HG03280 (cell line): ENCODE measurements around the gene IZUMO4.

Experiments
- ATAC-seq: cut with Tn5 transposase; IDR thresholded peaks from one replicate; pipeline ENCODE4 v1.9.1; 2021; ENCODE audit warnings: mild to moderate bottlenecking, moderate library complexity; ENCODE audit not compliant: unreplicated experiment

IZUMO4 gene, protein sequence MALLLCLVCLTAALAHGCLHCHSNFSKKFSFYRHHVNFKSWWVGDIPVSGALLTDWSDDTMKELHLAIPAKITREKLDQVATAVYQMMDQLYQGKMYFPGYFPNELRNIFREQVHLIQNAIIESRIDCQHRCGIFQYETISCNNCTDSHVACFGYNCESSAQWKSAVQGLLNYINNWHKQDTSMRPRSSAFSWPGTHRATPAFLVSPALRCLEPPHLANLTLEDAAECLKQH

DNA sequence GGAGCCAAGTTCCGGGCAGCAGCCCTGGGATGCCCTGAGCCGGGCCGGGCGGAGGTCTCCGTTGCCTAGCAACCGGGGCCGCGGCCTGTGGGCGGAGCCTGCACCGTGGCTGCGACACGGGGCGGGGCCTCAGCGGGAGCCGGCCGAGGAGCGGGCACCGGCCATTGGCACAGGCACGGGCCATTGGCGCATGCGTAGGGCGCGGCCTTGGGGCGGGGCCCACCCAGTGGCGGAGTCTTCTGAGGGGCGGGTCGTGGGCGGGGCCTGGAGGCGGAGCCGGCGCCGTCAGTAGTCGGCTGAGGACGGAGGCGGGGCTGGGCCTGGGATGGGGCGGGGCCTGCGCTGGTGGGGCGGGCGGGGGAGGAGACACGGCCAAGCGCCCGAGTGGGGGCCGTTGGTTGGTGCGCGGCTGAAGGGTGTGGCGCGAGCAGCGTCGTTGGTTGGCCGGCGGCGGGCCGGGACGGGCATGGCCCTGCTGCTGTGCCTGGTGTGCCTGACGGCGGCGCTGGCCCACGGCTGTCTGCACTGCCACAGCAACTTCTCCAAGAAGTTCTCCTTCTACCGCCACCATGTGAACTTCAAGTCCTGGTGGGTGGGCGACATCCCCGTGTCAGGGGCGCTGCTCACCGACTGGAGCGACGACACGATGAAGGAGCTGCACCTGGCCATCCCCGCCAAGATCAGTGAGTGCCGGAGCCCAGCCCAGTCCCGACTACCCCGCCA, at the start of gene IZUMO4:
Gene IZUMO4 (plus strand): TSS at position 436 of the 723 bp plus-strand sequence. CDS start 31 bp downstream, at position 467.
- peak; percentile 68 for ATAC-seq

- no peak for ATAC-seq
These were observed 49.7 kb upstream of the IZUMO4 start for GRCh38 chr19:2047076-2047448.

GRCh38 chr19:2047449-2048103, 49.1 kb upstream of the IZUMO4 start:
- ATAC-seq = no peak

DNA sequence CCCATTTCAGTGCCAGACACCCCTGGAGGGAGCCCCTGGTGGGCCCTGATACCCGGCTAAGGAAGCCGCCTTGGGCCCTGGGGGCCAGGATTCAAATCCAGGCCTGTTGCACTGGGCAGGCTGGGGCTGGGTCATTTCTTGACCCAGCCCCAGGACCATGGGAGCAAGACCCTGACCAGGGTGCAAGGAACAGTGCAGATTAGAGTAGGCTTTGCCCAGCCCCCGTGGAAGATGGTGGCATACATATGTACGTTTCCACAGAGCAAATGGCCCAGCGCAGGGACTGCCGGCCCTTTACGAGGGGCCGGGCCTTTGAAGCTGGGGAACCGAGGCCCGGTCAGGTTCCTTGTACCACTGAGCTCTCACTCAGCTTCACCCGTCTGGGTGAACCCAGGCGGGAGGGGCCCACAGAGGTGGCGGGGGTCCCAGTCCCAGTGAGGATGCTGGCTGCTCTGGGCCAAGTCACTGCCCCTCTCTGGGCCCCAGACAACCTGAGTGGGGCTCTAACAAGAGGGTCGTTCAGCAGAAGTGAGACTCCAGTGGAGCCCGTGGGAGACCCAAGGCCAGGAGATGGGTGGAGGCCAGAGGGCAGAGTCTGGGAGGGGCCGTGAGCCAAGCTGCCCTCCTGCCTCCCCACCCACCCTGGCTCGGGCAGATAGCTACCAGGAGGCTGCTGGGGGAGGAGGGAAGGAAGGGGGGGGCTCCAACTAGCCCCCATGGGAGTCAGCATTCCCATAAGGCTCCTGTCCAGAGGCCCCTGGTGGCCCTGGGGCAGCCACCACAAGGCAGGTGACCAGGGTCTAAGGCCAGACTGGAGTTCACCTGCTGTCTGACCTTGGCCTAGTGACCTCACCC, 48.4 kb upstream of the IZUMO4 start:
- no peak for ATAC-seq

DNA sequence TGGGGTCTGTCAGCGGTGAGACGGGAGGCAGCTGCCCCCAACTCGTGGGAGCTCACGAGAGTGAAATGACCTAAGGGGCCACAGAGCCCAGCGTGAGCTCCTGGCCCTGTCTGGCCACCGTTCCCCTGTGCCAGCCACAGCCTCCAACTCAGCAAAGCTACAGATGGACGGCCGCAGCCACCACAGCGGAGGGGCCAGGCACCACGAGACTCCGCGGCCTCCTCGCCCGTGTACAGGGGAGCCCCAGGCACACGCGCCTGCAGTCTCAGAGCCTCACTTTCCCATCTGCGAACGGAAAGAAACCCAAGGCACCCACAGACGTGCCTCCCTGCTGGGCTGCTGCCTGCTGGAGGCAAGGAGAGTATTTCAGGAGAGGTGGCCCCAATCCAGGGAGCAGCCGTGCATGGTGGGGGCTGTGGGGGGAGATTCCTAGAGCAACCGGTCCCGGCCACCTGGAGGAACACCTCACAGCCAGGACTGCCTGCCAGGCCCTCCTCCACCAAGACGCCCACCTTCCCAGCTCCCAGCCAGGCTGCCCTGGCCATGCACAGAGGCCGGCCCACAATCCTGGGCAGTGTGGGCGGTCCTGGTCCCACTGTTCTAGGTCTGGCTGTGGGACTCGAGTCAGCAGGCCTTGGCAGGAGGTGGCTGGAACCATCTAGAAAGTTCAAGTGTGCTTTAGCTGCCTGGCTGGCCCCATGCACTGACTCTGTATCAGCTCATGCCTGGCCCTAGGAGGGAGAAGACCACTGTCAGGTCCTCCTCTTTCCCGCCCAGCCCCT, 47.6 kb upstream of the IZUMO4 start:
- no peak for ATAC-seq

DNA sequence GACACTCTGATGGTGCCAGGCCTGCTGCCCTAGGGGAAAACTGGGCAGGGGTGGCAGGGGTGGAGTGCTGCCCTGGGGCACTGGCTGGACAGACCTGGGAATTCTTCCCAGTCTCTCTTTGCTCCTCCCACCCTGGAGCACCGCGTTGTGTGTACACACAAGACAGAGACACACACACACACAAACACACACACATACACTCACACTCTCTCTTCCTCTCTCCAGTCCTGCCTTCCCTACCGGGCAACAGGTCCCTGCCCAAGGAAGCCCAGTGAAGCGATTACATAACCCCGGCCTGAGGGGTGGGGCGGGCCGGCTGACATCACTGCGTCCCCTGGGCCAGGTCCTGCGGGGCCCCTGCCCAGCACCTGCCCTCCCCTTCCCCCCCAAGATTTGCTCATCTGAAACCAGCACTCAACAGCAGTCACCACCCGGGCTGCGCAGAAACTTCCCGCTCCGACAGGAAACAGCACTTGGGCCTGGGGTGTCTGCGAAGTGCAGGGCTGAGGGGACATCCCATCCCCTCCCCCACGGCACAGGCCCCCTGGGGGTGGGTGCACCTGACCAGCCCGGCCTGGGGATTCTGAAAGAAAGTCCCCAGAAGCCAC, 46.9 kb upstream of the IZUMO4 start:
- ATAC-seq = peak; percentile 5

- peak; percentile 7 for ATAC-seq
These were observed 46.2 kb upstream of the IZUMO4 start for GRCh38 chr19:2050349-2050990.

DNA sequence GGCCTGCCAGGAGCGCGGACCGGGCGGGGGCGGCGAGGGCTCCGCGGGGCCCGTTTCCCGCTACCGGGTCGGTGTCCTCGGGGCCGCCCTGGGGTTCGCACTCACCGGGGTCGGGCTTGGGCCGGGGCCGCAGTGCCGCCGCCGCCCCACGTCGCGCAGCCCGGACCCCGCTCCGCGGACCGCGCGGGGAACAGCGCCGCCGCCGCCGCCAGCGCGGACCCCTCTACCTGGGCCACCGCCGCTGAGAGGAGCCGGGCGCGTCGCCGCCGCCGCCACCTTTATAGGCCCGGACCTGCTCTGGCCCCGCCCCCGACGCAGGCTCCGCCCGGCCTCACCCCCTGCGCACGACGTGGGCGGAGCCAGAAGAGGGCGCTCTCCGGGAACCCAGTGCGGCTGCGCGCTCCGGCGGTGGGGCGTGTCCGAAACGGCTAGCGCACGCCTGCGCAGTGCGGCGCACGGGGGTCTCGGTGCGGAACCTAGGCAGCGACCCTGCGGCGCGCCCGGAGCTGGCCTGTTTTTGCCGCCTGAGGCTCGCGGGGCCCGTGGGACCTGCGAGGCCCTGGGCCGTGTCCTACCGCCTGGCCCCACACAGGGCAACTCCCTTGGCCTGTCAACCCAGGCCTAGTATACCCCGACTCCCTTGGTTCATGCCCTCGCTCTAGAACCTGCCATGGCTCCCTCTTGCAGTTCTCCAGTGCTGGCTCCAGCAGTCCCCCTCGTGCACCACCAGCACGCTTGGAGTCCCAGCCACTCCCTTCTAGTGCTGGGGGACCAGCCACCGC, 45.5 kb upstream of the IZUMO4 start, which contains the start of gene MKNK2:
Gene MKNK2 (minus strand): TSS at position 254 of the 782 bp plus-strand sequence. CDS start 393 bp downstream, outside the sequence.
- ATAC-seq = peak; percentile 56

GRCh38 chr19:2051773-2052704, 44.7 kb upstream of the IZUMO4 start:
- ATAC-seq = no peak

- no peak for ATAC-seq
These were observed 42.9 kb upstream of the IZUMO4 start for GRCh38 chr19:2053601-2054389.

- no peak for ATAC-seq
These were observed 42.0 kb upstream of the IZUMO4 start for GRCh38 chr19:2054763-2055162.

GRCh38 chr19:2055931-2056836, 40.5 kb upstream of the IZUMO4 start:
- ATAC-seq = no peak

DNA sequence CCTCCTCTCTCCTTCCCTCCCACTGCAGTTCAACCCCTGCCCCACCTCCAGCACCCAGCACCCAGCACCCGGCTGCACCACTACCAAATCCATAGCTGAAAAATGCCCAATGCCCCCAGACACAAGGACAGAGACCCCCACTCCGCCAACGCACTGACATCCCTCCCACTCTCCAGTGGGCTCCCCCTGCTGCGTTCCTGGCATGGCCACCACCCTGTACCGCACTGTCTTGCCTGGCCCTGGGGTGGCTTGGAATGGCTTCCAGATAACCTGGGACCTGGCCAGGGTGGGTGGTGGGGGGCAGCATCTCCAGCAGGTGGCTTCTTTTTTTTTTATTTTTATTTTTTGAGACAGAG, 39.9 kb upstream of the IZUMO4 start:
- no peak for ATAC-seq

- no peak for ATAC-seq
These were observed 38.9 kb upstream of the IZUMO4 start for GRCh38 chr19:2057484-2058469.
